GM06990 (cell line): Measurements from ENCODE around the gene PPP1CA.

Experiments
- DNase-seq: peaks from one replicate; pipeline ENCODE4 v3.0.0-alpha.2; 2011; ENCODE audit not compliant: insufficient read length; ENCODE audit errors: extremely low read depth
- H3K27me3 ChIP-seq: replicated peaks from 2 replicates; pipeline ENCODE4 v1.6.0; 2011; ENCODE audit warnings: low read length; ENCODE audit not compliant: control insufficient read depth, insufficient read depth
- H3K36me3 ChIP-seq: 2 replicates; pipeline ENCODE4 v1.5.1; 2011; ENCODE audit warnings: low read length; ENCODE audit not compliant: control insufficient read depth, insufficient read depth
- H3K4me3 ChIP-seq: replicated peaks from 2 replicates; pipeline ENCODE4 v1.5.1; 2011; ENCODE audit warnings: low read depth, mild to moderate bottlenecking, control low read depth, low read length
- CTCF ChIP-seq: IDR thresholded peaks from 2 replicates; pipeline ENCODE4 v1.5.1; 2011; ENCODE audit warnings: low read length, control low read depth, mild to moderate bottlenecking, inconsistent platforms; ENCODE audit not compliant: insufficient read depth, poor library complexity, severe bottlenecking

PPP1CA gene

DNA sequence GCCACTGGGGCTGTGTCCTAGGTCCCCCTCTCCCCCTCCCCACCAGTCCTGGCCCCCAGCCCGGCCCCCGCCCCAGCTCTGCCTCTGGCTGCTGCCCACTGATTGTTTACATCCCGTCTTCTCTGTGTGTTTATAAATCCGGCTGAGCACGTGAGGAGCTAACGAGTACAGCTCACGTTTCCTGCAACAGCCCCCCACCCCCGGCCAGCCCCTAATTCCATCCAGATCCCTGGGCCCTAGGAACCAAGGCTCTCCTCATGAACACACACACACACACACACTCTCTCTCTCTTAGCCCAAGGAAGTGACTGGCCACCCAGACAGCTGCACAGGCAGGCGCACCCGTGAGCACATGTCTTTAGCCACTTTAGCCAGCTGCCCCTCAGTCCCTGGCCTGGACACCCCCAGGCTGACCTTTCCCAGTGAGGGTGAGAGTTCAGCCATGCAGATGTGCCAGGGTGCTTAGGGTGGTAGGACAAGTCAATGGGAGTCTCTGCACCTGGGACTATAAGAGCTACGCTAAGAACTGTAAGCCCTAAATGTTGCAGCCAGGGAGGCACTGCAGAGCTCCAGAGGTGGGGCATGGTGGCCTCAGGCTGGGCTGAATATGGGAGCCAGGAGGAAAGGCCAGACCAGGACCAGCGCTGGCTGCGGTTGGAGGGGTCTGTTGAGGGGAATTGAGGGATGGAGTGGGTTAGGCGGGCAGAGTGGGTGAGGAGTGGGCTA, 31.1 kb downstream of the PPP1CA start:
- no peak overlapping the region for H3K4me3 ChIP-seq
- no peak for TF ChIP-seq CTCF
- no peaks in the 10 kb centered on the region for H3K27me3 ChIP-seq
- no peak for DNase-seq
- H3K36me3 ChIP-seq, result no peaks in the 10 kb centered on the region

GRCh38 chr11:67369801-67370284, 31.8 kb downstream of the PPP1CA start:
- Histone ChIP-seq H3K27me3 (no peaks in the 10 kb centered on the region), H3K4me3 (no peak overlapping the region), H3K36me3 (no peaks in the 10 kb centered on the region)
- DNase-seq, result no peak
- TF ChIP-seq CTCF, result no peak

GRCh38 chr11:67369275-67369674, 32.4 kb downstream of the PPP1CA start:
- no peaks in the 10 kb centered on the region for H3K36me3 ChIP-seq
- H3K27me3 ChIP-seq, result no peaks in the 10 kb centered on the region
- DNase-seq, result no peak
- no peak overlapping the region for H3K4me3 ChIP-seq
- TF ChIP-seq CTCF, result no peak

- no peak for DNase-seq
- Histone ChIP-seq H3K4me3 (no peak overlapping the region), H3K27me3 (no peaks in the 10 kb centered on the region), H3K36me3 (no peaks in the 10 kb centered on the region)
- no peak for TF ChIP-seq CTCF
Observed at GRCh38 chr11:67368621-67369020, 33.0 kb downstream of the PPP1CA start.

DNA sequence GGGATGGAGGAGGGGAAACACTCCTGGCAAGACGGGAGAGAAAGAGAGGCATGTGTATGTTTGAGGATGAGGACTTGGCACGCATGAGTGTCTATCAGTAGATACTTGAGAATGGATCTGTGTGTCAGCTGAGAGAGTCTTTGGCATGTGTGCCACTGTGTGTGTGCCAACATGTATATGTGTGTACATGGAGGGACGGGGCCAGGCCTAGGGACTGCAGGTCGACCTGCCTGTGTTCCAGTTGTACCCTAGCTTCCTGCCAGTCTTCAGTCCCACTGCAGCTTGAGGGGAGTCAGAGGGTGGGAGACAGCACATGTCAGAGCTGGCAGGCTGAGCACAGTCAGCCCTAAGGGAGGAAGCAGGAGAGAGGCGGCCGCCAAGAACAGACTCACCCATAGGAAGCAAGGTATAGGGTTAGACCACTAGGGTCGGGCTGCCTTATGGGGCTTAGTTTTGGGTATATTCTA, 33.9 kb downstream of the PPP1CA start:
- no peak for TF ChIP-seq CTCF
- DNase-seq, result no peak
- no peaks in the 10 kb centered on the region for H3K36me3 ChIP-seq
- H3K4me3 ChIP-seq, result no peak overlapping the region
- no peaks in the 10 kb centered on the region for H3K27me3 ChIP-seq
